ENCODE data around the gene PLCG2. TPM values are rescaled to one million over a fixed set of nuclear protein-coding genes. Genes with fewer than 3 reads are reported as not detected.
A peak's percentile ranks its signal among the peaks of the same experiment; 100 is the strongest.

PLCG2 gene
- total RNA-seq, 1 experiment from 2014 or later, result 14.4 TPM

GRCh38 chr16:81885976-81886586 lies 107.0 kb downstream of the PLCG2 start:
- Mint-ChIP-seq H3K27me3 (ENCODE audit: insufficient read depth, unreplicated experiment) (no peaks in the 10 kb centered on the region), H3K36me3 (ENCODE audit: insufficient read depth, unreplicated experiment) (no peaks in the 10 kb centered on the region), H3K27ac (ENCODE audit: unreplicated experiment) (no peak overlapping the region), H3K9me3 (ENCODE audit: unreplicated experiment) (no peaks in the 10 kb centered on the region), H3K4me3 (ENCODE audit: unreplicated experiment) (no peak overlapping the region), H3K4me1 (ENCODE audit: low read depth, unreplicated experiment) (peaks cover 41% of the 10 kb centered on the region)
- peaks cover 48% of the 10 kb centered on the region for H3K4me1 ChIP-seq
- H3K4me3 ChIP-seq (ENCODE audit: low read depth, low read length), result no peak overlapping the region
- peak; percentile 67 to 82 for TF ChIP-seq CTCF (IDR thresholded peaks at IDR 0.05; ENCODE audit: insufficient read depth in 1 of 2, low read depth in 1 of 2, low read length in 1 of 2, severe bottlenecking in 1 of 2, unreplicated experiment in 1 of 2)
- intact Hi-C loops (cut with micrococcal nuclease; ENCODE audit: unreplicated experiment), result loop anchor here (5.0 kb wide), 1 partner anchor 109 kb away; the partner anchor contains the start of gene PLCG2
- ChIA-PET POLR2A (no interaction called here), CTCF (interaction anchor here (0.6 to 0.9 kb wide), 2 partner anchors 136 to 809 kb away, joined by 3 read pairs; partner anchors contain the start of gene C16orf46)
- no peaks in the 10 kb centered on the region for H3K36me3 ChIP-seq (ENCODE audit: control insufficient read depth, insufficient read depth, low read length)
- no peaks in the 10 kb centered on the region for H3K27me3 ChIP-seq (replicated peaks; ENCODE audit: control insufficient read depth, insufficient read depth, low read length)
- no peaks in the 10 kb centered on the region for H3K9me3 ChIP-seq
- BruUV-seq (replicated peaks), result no TSS peak
- DNase-seq, result peak in 1 of 2 experiments; percentile 65

GRCh38 chr16:81888520-81889394 lies 109.7 kb downstream of the PLCG2 start:
- Mint-ChIP-seq H3K4me3 (ENCODE audit: unreplicated experiment) (peak overlapping the region; percentile 32), H3K4me1 (ENCODE audit: low read depth, unreplicated experiment) (peaks cover 41% of the 10 kb centered on the region), H3K27ac (ENCODE audit: unreplicated experiment) (peak overlapping the region; percentile 66), H3K27me3 (ENCODE audit: insufficient read depth, unreplicated experiment) (no peaks in the 10 kb centered on the region), H3K9me3 (ENCODE audit: unreplicated experiment) (no peaks in the 10 kb centered on the region), H3K36me3 (ENCODE audit: insufficient read depth, unreplicated experiment) (no peaks in the 10 kb centered on the region)
- no peak overlapping the region for H3K4me3 ChIP-seq (ENCODE audit: low read depth, low read length)
- DNase-seq, result peak; percentile 58 to 64
- intact Hi-C loops (cut with micrococcal nuclease; ENCODE audit: unreplicated experiment), result loop anchor here (5.0 kb wide), 1 partner anchor 111 kb away; the partner anchor contains the start of gene PLCG2
- no peaks in the 10 kb centered on the region for H3K27me3 ChIP-seq (replicated peaks; ENCODE audit: control insufficient read depth, insufficient read depth, low read length)
- ChIA-PET POLR2A (no interaction called here), CTCF (interaction anchor here (0.9 to 1.7 kb wide), 4 partner anchors 12 to 140 kb away, joined by 3 to 5 read pairs (median 3); no protein-coding TSS in a partner anchor)
- BruUV-seq (replicated peaks), result no TSS peak
- H3K9me3 ChIP-seq, result no peaks in the 10 kb centered on the region
- peaks cover 48% of the 10 kb centered on the region for H3K4me1 ChIP-seq
- H3K36me3 ChIP-seq (ENCODE audit: control insufficient read depth, insufficient read depth, low read length), result no peaks in the 10 kb centered on the region
- TF ChIP-seq CTCF (IDR thresholded peaks at IDR 0.05; ENCODE audit: insufficient read depth in 1 of 2, low read depth in 1 of 2, low read length in 1 of 2, severe bottlenecking in 1 of 2, unreplicated experiment in 1 of 2), result no peak

GRCh38 chr16:81891736-81892364 lies 112.8 kb downstream of the PLCG2 start:
- H3K27me3 ChIP-seq (replicated peaks; ENCODE audit: control insufficient read depth, insufficient read depth, low read length), result no peaks in the 10 kb centered on the region
- CTCF ChIA-PET, result no interaction called here

More at GRCh38 chr16:81891736-81892364, 112.8 kb downstream of the PLCG2 start:
- no peak overlapping the region for H3K27ac Mint-ChIP-seq (ENCODE audit: unreplicated experiment)
- H3K9me3 Mint-ChIP-seq (ENCODE audit: unreplicated experiment), result no peaks in the 10 kb centered on the region
- no peak for TF ChIP-seq CTCF (IDR thresholded peaks at IDR 0.05; ENCODE audit: insufficient read depth in 1 of 2, low read depth in 1 of 2, low read length in 1 of 2, severe bottlenecking in 1 of 2, unreplicated experiment in 1 of 2)
- no peak overlapping the region for H3K4me3 Mint-ChIP-seq (ENCODE audit: unreplicated experiment)
- no TSS peak for BruUV-seq (replicated peaks)
- no peak overlapping the region for H3K4me3 ChIP-seq (ENCODE audit: low read depth, low read length)
- no peaks in the 10 kb centered on the region for H3K36me3 ChIP-seq (ENCODE audit: control insufficient read depth, insufficient read depth, low read length)
- H3K4me1 ChIP-seq, result peaks cover 36% of the 10 kb centered on the region
- no peaks in the 10 kb centered on the region for H3K9me3 ChIP-seq
- DNase-seq, result no peak
- intact Hi-C loops (cut with micrococcal nuclease; ENCODE audit: unreplicated experiment), result no loop called here
- H3K27me3 Mint-ChIP-seq (ENCODE audit: insufficient read depth, unreplicated experiment), result no peaks in the 10 kb centered on the region
- peaks cover 23% of the 10 kb centered on the region for H3K4me1 Mint-ChIP-seq (ENCODE audit: low read depth, unreplicated experiment)
- POLR2A ChIA-PET, result no interaction called here
- H3K36me3 Mint-ChIP-seq (ENCODE audit: insufficient read depth, unreplicated experiment), result no peaks in the 10 kb centered on the region

Measured in Caco-2 (cell line).